Small intestine (tissue), 7 donors: ENCODE data around the gene DGKQ. TPM values are rescaled to one million over a fixed set of nuclear protein-coding genes. Genes with fewer than 3 reads are reported as not detected.
"Not testable (repeated sequence)": the region's sequence is repeated elsewhere in the genome, so short reads cannot be mapped to it uniquely, and the experiment has no call there.

Source experiments
- DNase-seq, 2 donors: peaks; one replicate each; pipeline versions ENCODE4 v3.0.0 to v3.0.0-alpha.2; 2013
- FAIRE-seq: peaks from 2 replicates; lab custom pipeline; 2012; peaks lifted over from hg19 to GRCh38; lab: Jason Lieb, UNC
- H3K27ac ChIP-seq, 3 donors: one replicate each; pipeline ENCODE4 v1.5.1; 2013; ENCODE audit warnings: low read length in 2 of 3, mild to moderate bottlenecking in 2 of 3, control low read depth in 1 of 3, inconsistent platforms in 1 of 3, low read depth in 1 of 3, moderate library complexity in 1 of 3
- H3K27me3 ChIP-seq, 3 donors: one replicate each; pipeline ENCODE4 v1.6.1; 2013; ENCODE audit warnings: low read length in 3 of 3, inconsistent platforms in 1 of 3; ENCODE audit not compliant: control insufficient read depth in 3 of 3, insufficient read depth in 3 of 3
- H3K36me3 ChIP-seq, 3 donors: one replicate each; pipeline ENCODE4 v1.6.1; 2013; ENCODE audit warnings: low read length in 3 of 3, inconsistent platforms in 1 of 3, low read depth in 1 of 3, mild to moderate bottlenecking in 1 of 3, moderate library complexity in 1 of 3; ENCODE audit not compliant: control insufficient read depth in 3 of 3, insufficient read depth in 2 of 3
- H3K4me1 ChIP-seq, 3 donors: one replicate each; pipeline ENCODE4 v1.6.1; 2013; ENCODE audit warnings: low read length in 2 of 3, inconsistent platforms in 1 of 3, low read depth in 1 of 3, mild to moderate bottlenecking in 1 of 3, moderate library complexity in 1 of 3; ENCODE audit not compliant: control insufficient read depth in 3 of 3, insufficient read depth in 2 of 3
- H3K4me3 ChIP-seq, 3 donors: one replicate each; pipeline ENCODE4 v1.5.1; 2013; ENCODE audit warnings: low read length in 3 of 3, control low read depth in 1 of 3, inconsistent platforms in 1 of 3, low read depth in 1 of 3, mild to moderate bottlenecking in 1 of 3, moderate library complexity in 1 of 3
- H3K9me3 ChIP-seq, 2 donors: one replicate each; pipeline ENCODE4 v1.6.1; 2013; ENCODE audit warnings: low read depth in 1 of 2, low read length in 1 of 2; ENCODE audit not compliant: control insufficient read depth in 2 of 2, insufficient read depth in 1 of 2
- WGBS, 3 donors: extraction: QIAGEN DNeasy Blood & Tissue Kit; methylation state at CpG; one replicate each; pipeline ENCODE4 v1.1.7; 2013; 5-methylcytosine and 5-hydroxymethylcytosine counted together
- polyA plus RNA-seq, 4 donors: library from polyadenylated mRNA; stranded (reverse) in 3 of 4; unstranded in 1 of 4; fragments of 200-250 nt in 3 of 4; fragments of 120-200 nt in 1 of 4; gene quantifications; one replicate each; pipeline versions ENCODE4 v1.2.1 to v1.2.3, GENCODE V29; 2013
- donor health status: healthy with polysubstance abuse.
- donor health status: control.
- donor health status: control.
- donor health status: Bipolar disorder and iron deficiency.
- donor health status: healthy.

DGKQ gene
- polyA plus RNA-seq, 4 donors, result 18.9 to 42.3 (median 26.8) TPM

DNA sequence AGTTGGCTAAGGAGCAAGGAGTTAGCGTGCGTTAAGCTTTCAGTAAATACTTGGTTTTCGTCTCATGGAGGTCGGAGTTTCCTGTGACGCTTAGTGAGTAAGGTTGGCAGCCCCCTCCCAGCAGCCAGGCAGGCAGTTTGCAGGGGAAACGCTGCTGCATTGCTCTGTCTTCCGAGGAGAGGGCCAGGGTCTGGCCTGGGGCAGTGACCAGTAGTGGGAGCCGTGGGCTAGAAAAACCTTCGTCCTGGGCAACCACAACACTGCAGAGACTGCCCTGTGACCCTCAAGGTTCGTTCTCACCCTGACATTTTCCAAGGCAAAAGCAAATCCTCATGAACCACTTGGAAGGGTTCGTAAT is 40.7 kb downstream of the DGKQ start:
- no peak for FAIRE-seq
- peaks cover 0 to 9% (median 0%) of the 10 kb centered on the region in 3 donors for H3K36me3 ChIP-seq

DNA sequence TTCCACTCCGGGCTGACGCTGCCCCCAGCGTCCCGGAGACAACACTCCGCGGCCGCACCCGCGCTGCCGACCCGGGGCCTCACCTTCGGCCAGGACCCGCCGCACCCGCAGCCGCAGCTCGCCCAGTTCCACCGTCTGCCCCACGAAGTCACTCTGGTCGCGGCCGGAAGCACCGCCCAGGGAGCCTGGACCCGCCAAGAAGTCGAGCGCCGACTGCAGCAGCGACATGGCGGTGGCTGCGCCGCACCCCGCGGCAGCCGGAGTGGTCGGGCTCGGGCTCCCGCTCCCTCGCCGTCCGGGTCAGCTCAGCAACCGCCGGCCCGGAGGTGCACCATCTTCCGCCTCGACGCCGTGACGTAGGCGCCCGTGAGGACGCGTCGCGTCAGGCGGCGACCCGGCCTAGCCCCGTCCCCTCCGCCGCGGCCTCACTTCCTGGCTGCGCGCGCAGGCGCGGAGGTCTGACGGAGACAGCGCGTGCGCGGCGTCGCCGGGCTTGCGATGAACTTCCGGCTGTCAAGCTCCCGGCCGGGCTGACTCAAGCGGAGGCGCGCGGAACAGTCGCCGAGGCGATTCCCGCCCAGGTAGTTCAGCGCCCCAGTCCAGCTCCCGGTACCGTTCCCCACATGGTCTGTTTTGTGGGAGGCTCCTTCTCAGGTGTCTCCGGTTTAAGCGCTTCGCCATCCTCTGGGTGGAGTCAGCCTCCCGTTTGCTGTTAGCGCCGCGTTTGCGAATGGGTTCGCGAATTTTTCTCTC is 41.2 kb downstream of the DGKQ start, which contains the start of the genes GAK and TMEM175:
TSS of gene GAK (minus strand) at position 357 of the 753 bp plus-strand sequence. CDS start at position 228, 129 bp downstream.
TSS of gene TMEM175 (plus strand) at position 501 of the 753 bp plus-strand sequence. CDS start 15,280 bp downstream, outside the sequence.
- FAIRE-seq, result no peak

More for the DNA sequence above, 40.7 kb downstream of the DGKQ start:
- 2 to 5% (median 4%) methylated on average over 11 of the region's 11 CpGs for WGBS, 3 donors
- H3K9me3 ChIP-seq, result no peaks in the 10 kb centered on the region
- no peaks in the 10 kb centered on the region for H3K27me3 ChIP-seq
- no peak for DNase-seq
- peak overlapping the region; percentile 58 to 99 (median 75) for H3K4me3 ChIP-seq
- H3K4me1 ChIP-seq, result peaks cover 4 to 26% (median 13%) of the 10 kb centered on the region in 3 donors
- H3K27ac ChIP-seq, result peak overlapping the region; percentile 62 to 98 (median 88)

GRCh38 chr4:931194-931959 is 42.0 kb downstream of the DGKQ start:
- peaks cover 0 to 10% (median 0%) of the 10 kb centered on the region in 3 donors for H3K36me3 ChIP-seq
- FAIRE-seq, result no peak
- H3K9me3 ChIP-seq, result no peaks in the 10 kb centered on the region
- no peaks in the 10 kb centered on the region for H3K27me3 ChIP-seq
- peak overlapping the region; percentile 87 to 98 (median 98) for H3K27ac ChIP-seq
- peak overlapping the region; percentile 92 to 99 (median 99) for H3K4me3 ChIP-seq
- peak; percentile 44 to 78 for DNase-seq
- 1 to 2% (median 2%) methylated on average over 30 to 31 of the region's 31 CpGs for WGBS, 3 donors
- H3K4me1 ChIP-seq, result peaks cover 4 to 26% (median 13%) of the 10 kb centered on the region in 3 donors

More for the DNA sequence above, 41.2 kb downstream of the DGKQ start, which contains the start of the genes GAK and TMEM175:
- H3K4me3 ChIP-seq, result peak within 1 kb of the TSS; percentile 92 to 99 (median 99)
- peaks cover 4 to 26% (median 13%) of the 10 kb centered on the region in 3 donors for H3K4me1 ChIP-seq
- no peaks in the 10 kb centered on the region for H3K27me3 ChIP-seq
- WGBS, 3 donors, result 0% methylated on average over 86 to 99 of the region's 99 CpGs
- H3K36me3 ChIP-seq, result peaks cover 0 to 10% (median 0%) of the 10 kb centered on the region in 3 donors
- peak; percentile 96 to 99 for DNase-seq
- H3K27ac ChIP-seq, result peak within 1 kb of the TSS; percentile 87 to 98 (median 98)
- no peaks in the 10 kb centered on the region for H3K9me3 ChIP-seq

DNA sequence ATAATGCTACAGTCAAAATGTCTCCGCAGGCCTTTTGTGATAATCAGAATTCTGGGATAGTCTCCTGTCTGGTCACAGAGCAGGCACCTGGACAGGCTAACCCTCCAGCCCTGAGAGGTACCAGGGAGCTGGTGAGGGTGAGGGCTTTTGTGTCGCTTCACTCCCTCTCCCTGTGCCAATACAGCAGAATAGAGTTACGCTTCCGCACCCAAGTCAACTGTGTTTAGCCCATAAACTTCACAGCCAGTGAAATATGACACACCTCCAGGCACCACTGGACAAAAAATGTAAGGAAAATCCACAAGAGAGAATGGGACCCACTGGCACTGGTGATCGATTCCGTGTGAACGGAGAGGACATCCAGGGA is 42.6 kb downstream of the DGKQ start:
- peak in 1 of 2 donors; percentile 44 for DNase-seq

DNA sequence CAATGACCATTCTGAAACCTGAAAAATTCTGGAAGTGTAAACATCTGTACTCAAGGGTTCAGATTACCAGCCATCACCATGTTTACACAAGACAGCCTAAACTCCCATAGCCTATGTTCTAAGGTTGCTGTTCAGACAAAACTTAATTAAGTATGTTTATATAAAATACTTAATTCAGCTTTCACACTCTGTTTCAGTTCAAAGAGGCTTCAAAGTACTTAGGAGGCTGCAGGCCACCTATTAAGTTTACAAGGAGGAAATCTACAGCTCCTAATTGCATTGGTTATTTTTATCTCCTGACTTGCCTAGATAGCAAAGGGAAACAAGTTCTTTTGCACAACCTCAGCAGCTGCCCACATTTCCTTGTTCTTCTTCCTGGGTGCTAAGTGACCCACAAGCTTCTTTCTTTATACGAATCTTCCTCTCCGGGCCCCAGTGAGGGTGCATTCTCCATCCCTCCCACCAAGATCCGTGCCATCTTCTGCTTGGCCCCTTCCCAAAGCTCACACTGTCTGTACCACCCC is 43.3 kb downstream of the DGKQ start:
- Histone ChIP-seq H3K4me1 (peaks cover 4 to 26% (median 16%) of the 10 kb centered on the region in 3 donors), H3K9me3 (no peaks in the 10 kb centered on the region), H3K27ac (peak overlapping the region in 2 of 3 donors; percentile 87 to 89), H3K27me3 (no peaks in the 10 kb centered on the region), H3K4me3 (peak overlapping the region in 1 of 3 donors; percentile 92), H3K36me3 (peaks cover 0 to 19% (median 0%) of the 10 kb centered on the region in 3 donors)
- no peak for FAIRE-seq
- peak; percentile 64 to 75 for DNase-seq
- whole genome bisulfite sequencing, 3 donors, result 0 to 23% (median 4%) methylated on average over 3 of the region's 3 CpGs

More for the DNA sequence above, 42.6 kb downstream of the DGKQ start:
- no peaks in the 10 kb centered on the region for H3K9me3 ChIP-seq
- H3K27me3 ChIP-seq, result no peaks in the 10 kb centered on the region
- H3K4me1 ChIP-seq, result peaks cover 4 to 26% (median 15%) of the 10 kb centered on the region in 3 donors
- peak overlapping the region in 2 of 3 donors; percentile 92 to 99 for H3K4me3 ChIP-seq
- peak overlapping the region; percentile 87 to 98 (median 98) for H3K27ac ChIP-seq
- no peak for FAIRE-seq
- WGBS, 3 donors, result 12 to 41% (median 23%) methylated on average over 7 of the region's 7 CpGs
- H3K36me3 ChIP-seq, result peaks cover 0 to 15% (median 0%) of the 10 kb centered on the region in 3 donors

DNA sequence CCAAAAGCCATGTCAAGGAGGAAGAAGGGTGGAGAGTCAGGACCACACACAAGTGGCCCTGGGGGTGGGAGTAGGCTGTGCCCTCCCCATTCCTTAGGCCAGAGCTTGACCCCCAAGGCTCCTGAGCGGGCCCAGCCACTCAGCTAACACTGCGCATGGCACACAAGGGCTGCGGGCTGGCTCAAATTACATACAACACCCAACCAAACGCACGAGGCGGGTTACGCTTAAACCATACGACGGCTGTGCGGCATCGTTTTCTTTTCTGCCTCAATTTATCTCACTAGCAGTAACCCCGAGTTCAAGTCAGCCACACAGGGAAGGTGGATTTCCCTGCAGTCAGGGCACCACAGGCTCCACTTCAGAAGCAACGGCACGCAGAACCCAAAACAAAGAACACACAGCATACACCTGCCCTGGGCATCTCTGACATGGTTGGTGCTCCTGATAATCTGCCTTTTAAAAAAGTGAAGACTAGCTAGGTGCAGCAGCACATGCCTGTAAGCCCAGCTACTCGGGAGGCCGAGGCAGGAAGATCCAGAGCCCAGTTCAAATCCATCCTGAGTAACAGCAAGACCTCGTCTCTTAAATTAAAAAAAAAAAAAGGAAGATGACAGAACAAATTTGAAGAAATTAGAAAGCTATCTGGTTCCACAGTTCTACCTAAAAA is 44.1 kb downstream of the DGKQ start:
- no peak overlapping the region for H3K27ac ChIP-seq
- DNase-seq, result no peak
- H3K4me1 ChIP-seq, result peaks cover 4 to 26% (median 20%) of the 10 kb centered on the region in 3 donors
- no peaks in the 10 kb centered on the region for H3K27me3 ChIP-seq
- FAIRE-seq, result no peak
- H3K36me3 ChIP-seq, result peaks cover 0 to 21% (median 0%) of the 10 kb centered on the region in 3 donors
- 80 to 87% (median 85%) methylated on average over 17 of the region's 17 CpGs for WGBS, 3 donors
- no peak overlapping the region for H3K4me3 ChIP-seq
- H3K9me3 ChIP-seq, result no peaks in the 10 kb centered on the region

DNA sequence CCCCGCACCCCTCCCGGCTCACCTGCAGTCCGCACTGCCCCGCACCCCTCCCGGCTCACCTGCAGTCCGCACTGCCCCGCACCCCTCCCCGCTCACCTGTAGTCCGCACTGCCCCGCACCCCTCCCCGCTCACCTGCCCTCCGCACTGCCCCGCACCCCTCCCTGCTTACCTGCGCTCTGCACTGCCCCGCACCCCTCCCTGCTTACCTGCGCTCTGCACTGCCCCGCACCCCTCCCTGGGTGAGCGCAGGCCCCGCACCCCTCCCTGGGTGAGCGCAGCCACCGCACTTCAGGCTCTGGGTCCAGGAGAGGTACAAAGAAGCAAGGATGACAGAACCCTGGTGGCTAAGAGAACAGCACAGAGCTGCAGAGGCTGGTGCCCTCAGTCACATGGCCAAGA is 45.8 kb downstream of the DGKQ start:
- not testable (repeated sequence) for H3K4me3 ChIP-seq, DNase-seq, H3K9me3 ChIP-seq, H3K27me3 ChIP-seq, FAIRE-seq, H3K27ac ChIP-seq
- 69 to 93% (median 85%) methylated on average over 20 to 21 of the region's 21 CpGs for WGBS, 3 donors
- Histone ChIP-seq H3K4me1 (peaks cover 2 to 21% (median 17%) of the 10 kb centered on the region in 3 donors), H3K36me3 (peaks cover 0 to 31% (median 0%) of the 10 kb centered on the region in 3 donors)
